Spleen (tissue), 11 donors: ENCODE measurements around the gene WFDC5. TPM values are rescaled to one million over a fixed set of nuclear protein-coding genes. Genes with fewer than 3 reads are reported as not detected.

ENCODE experiments used
- DNase-seq: peaks from one replicate; pipeline ENCODE4 v3.0.0-alpha.2; 2020
- H3K27ac ChIP-seq, 8 donors: fragments of 200-600 bp; sonication (generic) in 7 of 8; 1 replicate in 4 of 8; 2 replicates in 4 of 8; pipeline versions ENCODE4 v1.5.0 to v1.8.0; 2016 to 2021; ENCODE audit warnings: inconsistent platforms in 4 of 8, mild to moderate bottlenecking in 4 of 8, moderate library complexity in 1 of 8
- H3K27me3 ChIP-seq, 7 donors: fragments of 200-600 bp; sonication (generic) in 6 of 7; replicated peaks in 1 of 7; 1 replicate in 4 of 7; 2 replicates in 3 of 7; pipeline versions ENCODE4 v1.5.0 to v1.8.0; 2016 to 2021; ENCODE audit warnings: inconsistent platforms in 3 of 7, mild to moderate bottlenecking in 1 of 7
- H3K36me3 ChIP-seq, 6 donors: fragments of 200-600 bp; sonication (generic) in 5 of 6; 1 replicate in 4 of 6; 2 replicates in 2 of 6; pipeline versions ENCODE4 v1.5.0 to v1.8.0; 2016 to 2021; ENCODE audit warnings: inconsistent platforms in 2 of 6
- H3K4me1 ChIP-seq, 6 donors: fragments of 200-600 bp; sonication (generic) in 5 of 6; 1 replicate in 3 of 6; 2 replicates in 3 of 6; pipeline versions ENCODE4 v1.5.0 to v1.8.0; 2016 to 2021; ENCODE audit warnings: inconsistent platforms in 3 of 6
- H3K4me3 ChIP-seq, 8 donors: fragments of 200-600 bp; sonication (generic) in 7 of 8; 1 replicate in 4 of 8; 2 replicates in 4 of 8; pipeline versions ENCODE4 v1.5.0 to v1.8.0; 2016 to 2021; ENCODE audit warnings: inconsistent platforms in 4 of 8, mild to moderate bottlenecking in 4 of 8, moderate library complexity in 2 of 8
- H3K9me3 ChIP-seq, 8 donors: fragments of 200-600 bp; sonication (generic) in 7 of 8; 1 replicate in 4 of 8; 2 replicates in 4 of 8; pipeline versions ENCODE4 v1.5.0 to v1.8.0; 2016 to 2021; ENCODE audit warnings: inconsistent platforms in 4 of 8
- CTCF ChIP-seq, 11 experiments: fragments of 200-600 bp in 7 of 11; fragments of 450-650 bp in 4 of 11; sonication (generic) in 4 of 11; IDR thresholded peaks in 8 of 11; conservative IDR thresholded peaks in 3 of 11; 1 replicate in 7 of 11; 2 replicates in 4 of 11; pipeline versions ENCODE4 v1.4.0 to v1.8.0; 2016 to 2021; ENCODE audit warnings: antibody characterized with exemption in 11 of 11, inconsistent platforms in 4 of 11, mild to moderate bottlenecking in 1 of 11
- POLR2A ChIP-seq, 3 donors: fragments of 450-650 bp; IDR thresholded peaks; one replicate each; pipeline ENCODE4 v1.5.1; 2017; ENCODE audit warnings: antibody characterized with exemption in 3 of 3, mild to moderate bottlenecking in 1 of 3
- POLR2AphosphoS5 ChIP-seq, 3 donors: sonication (generic); formaldehyde crosslinking; IDR thresholded peaks; one replicate each; pipeline ENCODE4 v1.5.1; 2017; ENCODE audit warnings: antibody characterized with exemption in 3 of 3
- WGBS, 5 donors: extraction: QIAGEN DNeasy Blood & Tissue Kit in 3 of 5; methylation state at CpG; one replicate each; pipeline versions ENCODE4 v1.1.5 to v1.1.7; 2013 to 2018; 5-methylcytosine and 5-hydroxymethylcytosine counted together
- intact Hi-C: fragments of 100-400 bp; cut with DNase I; formaldehyde crosslinking; loops from one replicate; pipeline ENCODE4 v1.15.0; 2023; ENCODE audit warnings: low total_unique reads
- polyA plus RNA-seq, 3 donors: library from polyadenylated mRNA; stranded (reverse); fragments of 200-250 nt; gene quantifications; one replicate each; pipeline ENCODE4 v1.2.1, GENCODE V29; 2013
- total RNA-seq, 7 donors: library from RNA; depleted of rRNA in 3 of 7; stranded (reverse); fragments of >200 nt in 3 of 7; fragmentation: NEBNext Ultra II Directional in 4 of 7; extraction: Animal tissue kit (Norgen Biotek cat#: 25700) in 4 of 7; gene quantifications; one replicate each; pipeline versions ENCODE4 v1.1.0 to v1.2.1, GENCODE V29; 2016 to 2021
- donor health status: healthy with polysubstance abuse.
- donor health status: DM: no; HTN: no; CAD: no; lungs with moderate emphysema.
- donor health status: DM: no; HTN: no; CAD: no.
- donor health status: Bipolar disorder and iron deficiency.
- donor health status: healthy.
- donor health status: DM: no; HTN: no; CAD: no.
- donor health status: DM: yes; HTN: yes; CAD: no.

The WFDC5 gene
- total and polyA plus RNA-seq, 10 donors: not detected

GRCh38 chr20:45154183-45154582 lies 39.2 kb upstream of the WFDC5 start:
- peaks cover 0 to 20% (median 0%) of the 10 kb centered on the region in 7 donors for H3K27me3 ChIP-seq
- DNase-seq: no peak
- intact Hi-C loops: no loop called here
- no peaks in the 10 kb centered on the region for H3K36me3 ChIP-seq
- WGBS, 5 donors: 64 to 86% (median 68%) methylated on average over 3 of the region's 3 CpGs
- TF ChIP-seq POLR2AphosphoS5 (IDR thresholded peaks at IDR 0.05) (no peak), CTCF (IDR thresholded peaks at IDR 0.05 in 8 of 11, conservative IDR thresholded peaks at IDR 0.05 in 3 of 11) (no peak), POLR2A (IDR thresholded peaks at IDR 0.05) (no peak)
- H3K27ac ChIP-seq: peak overlapping the region in 2 of 8 donors; percentile 46 to 80
- H3K4me1 ChIP-seq: peaks cover 0 to 17% (median 0%) of the 10 kb centered on the region in 6 donors
- H3K4me3 ChIP-seq: no peak overlapping the region
- H3K9me3 ChIP-seq: peaks cover 0 to 42% (median 18%) of the 10 kb centered on the region in 8 donors

- TF ChIP-seq POLR2AphosphoS5 (IDR thresholded peaks at IDR 0.05) (no peak), CTCF (IDR thresholded peaks at IDR 0.05 in 8 of 11, conservative IDR thresholded peaks at IDR 0.05 in 3 of 11) (no peak), POLR2A (IDR thresholded peaks at IDR 0.05) (no peak)
- intact Hi-C loops: no loop called here
Measured at GRCh38 chr20:45153752-45154151, 38.8 kb upstream of the WFDC5 start.

GRCh38 chr20:45153147-45153546 lies 38.2 kb upstream of the WFDC5 start:
- H3K27me3 ChIP-seq: peaks cover 0 to 21% (median 0%) of the 10 kb centered on the region in 7 donors
- H3K36me3 ChIP-seq: no peaks in the 10 kb centered on the region
- no peak overlapping the region for H3K4me3 ChIP-seq
- H3K27ac ChIP-seq: peak overlapping the region in 1 of 8 donors; percentile 80
- H3K4me1 ChIP-seq: peaks cover 0 to 17% (median 0%) of the 10 kb centered on the region in 6 donors
- WGBS, 5 donors: 75 to 100% (median 91%) methylated on average over 1 to 3 of the region's 3 CpGs
- TF ChIP-seq POLR2A (IDR thresholded peaks at IDR 0.05) (no peak), POLR2AphosphoS5 (IDR thresholded peaks at IDR 0.05) (no peak), CTCF (IDR thresholded peaks at IDR 0.05 in 8 of 11, conservative IDR thresholded peaks at IDR 0.05 in 3 of 11) (no peak)
- H3K9me3 ChIP-seq: peaks cover 0 to 32% (median 8%) of the 10 kb centered on the region in 8 donors
- intact Hi-C loops: no loop called here
- DNase-seq: no peak

More at GRCh38 chr20:45153752-45154151, 38.8 kb upstream of the WFDC5 start:
- Histone ChIP-seq H3K4me1 (peaks cover 0 to 17% (median 0%) of the 10 kb centered on the region in 6 donors), H3K4me3 (no peak overlapping the region), H3K27ac (peak overlapping the region in 1 of 8 donors; percentile 80), H3K9me3 (peaks cover 0 to 38% (median 14%) of the 10 kb centered on the region in 8 donors), H3K27me3 (peaks cover 0 to 20% (median 0%) of the 10 kb centered on the region in 7 donors), H3K36me3 (no peaks in the 10 kb centered on the region)
- 40 to 83% (median 62%) methylated on average over 1 of the region's 1 CpG for WGBS, 5 donors
- no peak for DNase-seq

- Histone ChIP-seq H3K4me1 (peaks cover 0 to 17% (median 0%) of the 10 kb centered on the region in 6 donors), H3K4me3 (no peak overlapping the region), H3K27ac (no peak overlapping the region), H3K27me3 (peaks cover 0 to 18% (median 0%) of the 10 kb centered on the region in 7 donors), H3K36me3 (no peaks in the 10 kb centered on the region), H3K9me3 (peaks cover 0 to 24% (median 4%) of the 10 kb centered on the region in 8 donors)
- WGBS, 5 donors: 64 to 81% (median 69%) methylated on average over 2 of the region's 2 CpGs
- no peak for DNase-seq
- TF ChIP-seq POLR2A (IDR thresholded peaks at IDR 0.05) (no peak), POLR2AphosphoS5 (IDR thresholded peaks at IDR 0.05) (no peak), CTCF (IDR thresholded peaks at IDR 0.05 in 8 of 11, conservative IDR thresholded peaks at IDR 0.05 in 3 of 11) (no peak)
- intact Hi-C loops: no loop called here
Measured at GRCh38 chr20:45152405-45152804, 37.4 kb upstream of the WFDC5 start.
